ACC112 (cell line): ENCODE results near the gene LCE4A.

Experiments
- H2AFZ ChIP-seq: fragments of 200-600 bp; sonication (generic); one replicate; pipeline ENCODE4 v1.6.0; 2017; ENCODE audit warnings: antibody characterized with exemption, low read length; ENCODE audit not compliant: unreplicated experiment
- H3K27ac ChIP-seq: fragments of 200-600 bp; sonication (generic); 2 replicates; pipeline ENCODE4 v1.5.1; 2014; ENCODE audit warnings: low read depth, mild to moderate bottlenecking, antibody characterized with exemption, low read length, moderate library complexity
- H3K27me3 ChIP-seq: fragments of 200-600 bp; sonication (generic); 2 replicates; pipeline ENCODE4 v1.6.1; 2014; ENCODE audit warnings: mild to moderate bottlenecking, antibody characterized with exemption, low read length, moderate library complexity, mixed read lengths; ENCODE audit not compliant: insufficient read depth
- H3K36me3 ChIP-seq: fragments of 200-600 bp; sonication (generic); 2 replicates; pipeline ENCODE4 v1.6.1; 2016; ENCODE audit warnings: mild to moderate bottlenecking, antibody characterized with exemption, low read length, moderate library complexity, mixed read lengths; ENCODE audit not compliant: insufficient read depth
- H3K4me1 ChIP-seq: fragments of 200-600 bp; sonication (generic); one replicate; pipeline ENCODE4 v1.6.1; 2016; ENCODE audit warnings: low read length, mixed read lengths; ENCODE audit not compliant: insufficient read depth, unreplicated experiment, control insufficient read depth
- H3K4me3 ChIP-seq: fragments of 200-600 bp; sonication (generic); 2 replicates; pipeline ENCODE4 v1.5.1; 2014; ENCODE audit warnings: mild to moderate bottlenecking, low read depth, low read length
- H3K79me2 ChIP-seq: fragments of 200-600 bp; sonication (generic); one replicate; pipeline ENCODE4 v1.6.0; 2016; ENCODE audit warnings: low read length; ENCODE audit not compliant: control insufficient read depth, unreplicated experiment, insufficient read depth

LCE4A gene

GRCh38 chr1:152697701-152698600 is 10.0 kb upstream of the LCE4A start, which contains the start of gene LCE2A:
Gene LCE2A (plus strand): TSS chr1:152698345. CDS start chr1:152698902, 557 bp downstream.
- no peak within 1 kb of the TSS for H3K4me3 ChIP-seq
- no peak within 1 kb of the TSS for H2AFZ ChIP-seq
- H3K79me2 ChIP-seq: no peaks in the 10 kb centered on the region
- no peak within 1 kb of the TSS for H3K27ac ChIP-seq
- no peaks in the 10 kb centered on the region for H3K27me3 ChIP-seq
- no peaks in the 10 kb centered on the region for H3K4me1 ChIP-seq
- no peaks in the 10 kb centered on the region for H3K36me3 ChIP-seq

- Histone ChIP-seq H2AFZ (no peak overlapping the region), H3K27ac (no peak overlapping the region), H3K4me3 (no peak overlapping the region), H3K36me3 (no peaks in the 10 kb centered on the region), H3K79me2 (no peaks in the 10 kb centered on the region), H3K27me3 (no peaks in the 10 kb centered on the region), H3K4me1 (no peaks in the 10 kb centered on the region)
Observed at GRCh38 chr1:152699746-152700145, 8.2 kb upstream of the LCE4A start.

- H3K27ac ChIP-seq: no peak overlapping the region
- no peak overlapping the region for H3K4me3 ChIP-seq
- no peak overlapping the region for H2AFZ ChIP-seq
- no peaks in the 10 kb centered on the region for H3K4me1 ChIP-seq
- H3K79me2 ChIP-seq: no peaks in the 10 kb centered on the region
- H3K27me3 ChIP-seq: no peaks in the 10 kb centered on the region
- H3K36me3 ChIP-seq: no peaks in the 10 kb centered on the region
Observed at GRCh38 chr1:152718238-152718637, 10.3 kb downstream of the LCE4A start.

GRCh38 chr1:152725261-152725660 is 17.3 kb downstream of the LCE4A start:
- H3K36me3 ChIP-seq: no peaks in the 10 kb centered on the region
- H3K4me3 ChIP-seq: no peak overlapping the region
- H3K27ac ChIP-seq: no peak overlapping the region
- H3K4me1 ChIP-seq: no peaks in the 10 kb centered on the region
- no peak overlapping the region for H2AFZ ChIP-seq
- H3K27me3 ChIP-seq: no peaks in the 10 kb centered on the region
- H3K79me2 ChIP-seq: no peaks in the 10 kb centered on the region

- Histone ChIP-seq H3K27me3 (no peaks in the 10 kb centered on the region), H3K79me2 (no peaks in the 10 kb centered on the region), H3K4me1 (no peaks in the 10 kb centered on the region), H3K27ac (no peak overlapping the region), H2AFZ (no peak overlapping the region), H3K4me3 (no peak overlapping the region), H3K36me3 (no peaks in the 10 kb centered on the region)
Observed at GRCh38 chr1:152728986-152729385, 21.0 kb downstream of the LCE4A start.

- H2AFZ ChIP-seq: no peak overlapping the region
- H3K4me3 ChIP-seq: no peak overlapping the region
- no peaks in the 10 kb centered on the region for H3K27me3 ChIP-seq
- no peaks in the 10 kb centered on the region for H3K79me2 ChIP-seq
- no peaks in the 10 kb centered on the region for H3K4me1 ChIP-seq
- no peaks in the 10 kb centered on the region for H3K36me3 ChIP-seq
- H3K27ac ChIP-seq: no peak overlapping the region
Observed at GRCh38 chr1:152735648-152736047, 27.7 kb downstream of the LCE4A start.

DNA sequence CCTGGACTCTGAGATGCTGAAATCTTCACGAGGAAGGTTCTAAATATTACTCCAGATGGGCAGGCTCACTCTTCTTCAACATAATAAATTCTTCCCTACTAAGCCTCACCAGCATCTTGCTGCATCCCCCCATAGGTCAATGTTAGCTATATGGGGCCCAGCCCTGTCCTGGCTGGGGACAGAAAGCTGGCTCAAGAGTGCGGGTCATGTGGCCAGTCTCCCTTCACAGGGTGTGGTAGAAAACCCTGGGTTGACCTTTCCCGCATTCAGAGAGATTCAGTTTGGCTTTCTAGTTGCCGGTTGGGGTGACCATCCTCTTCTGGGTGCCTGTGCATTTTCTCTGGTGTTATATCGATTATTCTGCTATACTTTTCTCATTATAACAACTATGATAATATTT is 30.0 kb downstream of the LCE4A start:
- Histone ChIP-seq H3K4me3 (no peak overlapping the region), H3K27ac (no peak overlapping the region)

GRCh38 chr1:152739841-152740240 is 31.9 kb downstream of the LCE4A start:
- Histone ChIP-seq H3K79me2 (no peaks in the 10 kb centered on the region), H3K4me1 (no peaks in the 10 kb centered on the region), H3K36me3 (no peaks in the 10 kb centered on the region), H3K4me3 (no peak overlapping the region), H3K27ac (no peak overlapping the region), H3K27me3 (no peaks in the 10 kb centered on the region), H2AFZ (no peak overlapping the region)

More for the DNA sequence above, 30.0 kb downstream of the LCE4A start:
- Histone ChIP-seq H2AFZ (no peak overlapping the region), H3K36me3 (no peaks in the 10 kb centered on the region), H3K79me2 (no peaks in the 10 kb centered on the region), H3K27me3 (no peaks in the 10 kb centered on the region), H3K4me1 (no peaks in the 10 kb centered on the region)

DNA sequence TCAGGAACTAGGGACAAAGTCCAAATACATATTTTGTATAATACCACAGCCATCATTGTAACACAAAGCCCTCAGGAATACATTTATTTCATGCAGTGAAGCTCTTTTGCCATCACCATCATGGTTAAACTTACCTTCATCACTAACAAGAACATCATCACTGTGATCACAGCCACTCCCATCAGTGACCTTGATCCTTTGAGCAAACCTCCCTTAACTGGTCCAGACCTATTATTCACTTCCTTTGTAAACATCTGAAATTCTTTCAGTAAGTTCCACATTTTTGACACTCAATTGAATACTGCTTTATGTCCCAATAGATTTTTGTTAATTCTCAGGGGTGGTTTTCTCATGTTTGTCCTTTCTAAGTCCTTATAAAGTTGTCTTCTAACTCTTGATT is 33.7 kb downstream of the LCE4A start:
- Histone ChIP-seq H3K4me3 (no peak overlapping the region), H3K79me2 (no peaks in the 10 kb centered on the region), H3K4me1 (no peaks in the 10 kb centered on the region)

DNA sequence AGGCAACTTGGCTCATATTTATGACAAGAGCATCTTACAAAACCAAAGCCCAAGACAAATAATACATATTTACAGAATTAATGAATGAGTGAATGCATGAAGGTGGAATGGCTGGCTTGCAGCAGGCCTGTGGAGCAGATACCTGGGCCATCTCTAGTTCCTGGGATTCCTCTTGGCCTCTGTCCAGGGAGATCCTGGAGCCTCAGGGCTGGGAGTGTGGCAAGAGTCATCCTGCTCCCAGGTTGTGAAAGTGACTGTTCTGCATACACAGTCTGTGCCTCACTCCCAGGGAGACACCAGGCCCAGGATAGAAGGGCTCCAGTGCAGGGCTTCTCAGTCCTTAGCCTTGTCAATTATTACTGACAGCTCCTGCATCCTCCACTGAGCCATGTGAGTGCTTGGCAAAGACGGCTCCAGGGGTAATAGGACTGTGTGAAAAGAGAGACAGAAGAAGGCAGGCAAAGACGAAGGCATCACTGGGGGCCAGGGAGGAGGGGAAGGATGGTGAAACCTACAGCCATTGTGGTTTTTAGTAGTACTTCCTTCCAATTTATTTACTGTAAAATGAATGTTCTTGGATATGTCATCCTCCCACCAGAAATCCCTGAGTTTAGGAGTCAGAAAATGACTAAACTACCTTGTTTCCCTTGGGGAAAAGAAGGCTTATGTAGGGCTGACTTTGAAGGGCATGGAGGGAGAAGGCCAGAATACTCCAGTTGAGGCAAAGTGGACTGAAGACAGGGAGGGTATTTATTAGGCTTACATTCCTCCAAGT is 35.6 kb downstream of the LCE4A start:
- H3K27me3 ChIP-seq: no peaks in the 10 kb centered on the region
- H3K4me3 ChIP-seq: no peak overlapping the region

More for the DNA sequence above, 33.7 kb downstream of the LCE4A start:
- H3K36me3 ChIP-seq: no peaks in the 10 kb centered on the region
- no peak overlapping the region for H3K27ac ChIP-seq
- H3K27me3 ChIP-seq: no peaks in the 10 kb centered on the region
- no peak overlapping the region for H2AFZ ChIP-seq

More for the DNA sequence above, 35.6 kb downstream of the LCE4A start:
- H3K4me1 ChIP-seq: no peaks in the 10 kb centered on the region
- H3K36me3 ChIP-seq: no peaks in the 10 kb centered on the region
- no peaks in the 10 kb centered on the region for H3K79me2 ChIP-seq
- H2AFZ ChIP-seq: no peak overlapping the region
- no peak overlapping the region for H3K27ac ChIP-seq
